Common myeloid progenitor, CD34-positive (primary cell): ENCODE results near the gene RAB27A.
A peak's percentile ranks its signal among the peaks of the same experiment; 100 is the strongest.

Experiments
- CTCF ChIA-PET: fragments of 350-600 bp; sonication (Branson Sonifier 250); formaldehyde crosslinking; loops from one replicate; lab custom pipeline; 2021; ENCODE audit warnings: antibody characterized with exemption; lab: Charles Lee
- POLR2A ChIA-PET: fragments of 350-600 bp; sonication (Branson Sonifier 250); formaldehyde crosslinking; loops from one replicate; lab custom pipeline; 2021; ENCODE audit warnings: antibody characterized with exemption; lab: Charles Lee
- DNase-seq, 3 donors: peaks; one replicate each; pipeline versions ENCODE4 v3.0.0 to v3.0.0-alpha.2; 2013
- H3K27ac ChIP-seq, 2 experiments: 1 replicate in 1 of 2; 2 replicates in 1 of 2; pipeline ENCODE4 v1.7.0; 2013; ENCODE audit warnings: inconsistent platforms in 2 of 2, low read length in 2 of 2, mild to moderate bottlenecking in 2 of 2, low read depth in 1 of 2, moderate library complexity in 1 of 2; ENCODE audit not compliant: severe bottlenecking in 2 of 2, insufficient read depth in 1 of 2, poor library complexity in 1 of 2
- H3K27me3 ChIP-seq, 5 experiments: replicated peaks in 2 of 5; 1 replicate in 3 of 5; 2 replicates in 2 of 5; pipeline versions ENCODE4 v1.6.1 to v1.7.0; 2013; ENCODE audit warnings: low read length in 4 of 5, mild to moderate bottlenecking in 2 of 5, moderate library complexity in 2 of 5, inconsistent platforms in 1 of 5; ENCODE audit not compliant: insufficient read depth in 5 of 5, control insufficient read depth in 4 of 5
- H3K36me3 ChIP-seq, 4 experiments: 1 replicate in 2 of 4; 2 replicates in 2 of 4; pipeline versions ENCODE4 v1.6.1 to v1.7.0; 2013; ENCODE audit warnings: low read length in 3 of 4, control low read depth in 1 of 4, mild to moderate bottlenecking in 1 of 4; ENCODE audit not compliant: control insufficient read depth in 4 of 4, insufficient read depth in 4 of 4
- H3K4me1 ChIP-seq, 4 experiments: 1 replicate in 3 of 4; 2 replicates in 1 of 4; pipeline versions ENCODE4 v1.6.1 to v1.7.1; 2013; ENCODE audit warnings: low read length in 3 of 4, mild to moderate bottlenecking in 3 of 4, control low read depth in 1 of 4, inconsistent platforms in 1 of 4, moderate library complexity in 1 of 4; ENCODE audit not compliant: control insufficient read depth in 4 of 4, insufficient read depth in 4 of 4; ENCODE audit errors: control extremely low read depth in 1 of 4
- H3K4me3 ChIP-seq, 7 experiments: 1 replicate in 4 of 7; 2 replicates in 3 of 7; pipeline versions ENCODE4 v1.5.1 to v1.7.0; 2013; ENCODE audit warnings: mild to moderate bottlenecking in 7 of 7, low read length in 6 of 7, moderate library complexity in 6 of 7, inconsistent platforms in 2 of 7, low read depth in 2 of 7, control low read depth in 1 of 7; ENCODE audit not compliant: insufficient read depth in 4 of 7, control insufficient read depth in 1 of 7; ENCODE audit errors: extremely low read depth in 1 of 7
- H3K9me3 ChIP-seq, 5 experiments: 1 replicate in 4 of 5; 2 replicates in 1 of 5; pipeline versions ENCODE4 v1.6.1 to v1.7.1; 2013; ENCODE audit warnings: low read length in 4 of 5, mild to moderate bottlenecking in 2 of 5, inconsistent platforms in 1 of 5, low read depth in 1 of 5, moderate library complexity in 1 of 5; ENCODE audit not compliant: control insufficient read depth in 4 of 5, insufficient read depth in 2 of 5; ENCODE audit errors: control extremely low read depth in 1 of 5
- WGBS: methylation state at CpG from one replicate; pipeline ENCODE4 v1.1.5; 2013; ENCODE audit not compliant: insufficient coverage; 5-methylcytosine and 5-hydroxymethylcytosine counted together

Gene RAB27A

DNA sequence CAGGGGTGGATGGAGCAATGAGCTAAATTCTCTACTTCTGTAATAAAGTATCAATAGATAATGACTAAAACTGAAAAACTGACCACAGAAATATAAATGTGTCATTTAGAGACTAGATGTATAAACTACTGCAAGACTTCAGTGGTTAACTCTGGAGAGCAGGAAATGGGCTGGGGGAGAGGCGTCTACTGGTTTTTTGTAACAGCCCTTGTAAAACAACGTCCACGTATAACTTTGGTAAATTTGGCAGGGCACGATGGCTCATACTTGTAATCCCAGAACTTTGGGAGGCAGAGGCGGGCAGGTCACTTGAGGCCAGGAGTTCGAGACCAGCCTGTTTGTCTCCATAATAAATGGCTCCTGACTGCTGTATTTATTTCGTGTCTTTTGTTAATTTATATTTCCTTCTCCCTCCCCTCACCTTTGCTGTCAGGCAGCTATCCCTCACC, 12.5 kb downstream of the RAB27A start:
- peak; percentile 57 to 94 (median 91) for DNase-seq
- CTCF ChIA-PET, result interaction anchor here (1.0 to 1.5 kb wide), 2 partner anchors 58 to 162 kb away, joined by 4 to 6 read pairs; no protein-coding TSS in a partner anchor
- peaks cover 32 to 53% (median 39%) of the 10 kb centered on the region in 4 experiments for H3K4me1 ChIP-seq

DNA sequence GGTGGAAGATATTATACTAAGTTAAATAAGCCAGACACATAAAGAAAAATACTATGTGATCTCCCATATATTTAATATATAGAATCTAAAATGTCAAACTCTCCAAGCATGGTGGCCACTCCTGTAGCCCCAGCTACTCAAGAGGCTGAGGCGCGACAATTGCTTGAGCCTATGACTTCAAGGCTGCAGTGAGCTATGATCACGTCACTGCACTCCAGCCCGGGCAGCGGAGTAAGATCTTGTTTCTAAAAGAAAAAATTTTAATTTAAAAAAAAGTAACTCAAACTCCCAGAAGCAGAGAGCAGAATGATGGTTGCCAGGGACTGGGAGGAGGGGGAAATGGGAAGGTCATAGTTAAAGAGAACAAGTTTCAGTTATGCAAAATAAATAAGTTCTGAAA, 13.3 kb downstream of the RAB27A start:
- CTCF ChIA-PET, result interaction anchor here (0.9 to 1.5 kb wide), 5 partner anchors 10 to 163 kb away, joined by 4 to 6 read pairs (median 5); no protein-coding TSS in a partner anchor
- H3K27me3 ChIP-seq, result no peaks in the 10 kb centered on the region
- no peak overlapping the region for H3K4me3 ChIP-seq
- H3K9me3 ChIP-seq, result no peaks in the 10 kb centered on the region
- no peak for DNase-seq
- POLR2A ChIA-PET, result interaction anchor here (1.2 kb wide), 1 partner anchor 9 kb away, joined by 4 read pairs; no protein-coding TSS in a partner anchor
- H3K36me3 ChIP-seq, result no peaks in the 10 kb centered on the region
- peaks cover 28 to 45% (median 34%) of the 10 kb centered on the region in 4 experiments for H3K4me1 ChIP-seq
- 100% methylated on average over 2 of the region's 5 CpGs for WGBS
- H3K27ac ChIP-seq, result no peak overlapping the region

More for the DNA sequence above, 12.5 kb downstream of the RAB27A start:
- POLR2A ChIA-PET, result interaction anchor here (0.7 to 1.2 kb wide), 2 partner anchors 8 to 10 kb away, joined by 3 to 4 read pairs; no protein-coding TSS in a partner anchor
- Histone ChIP-seq H3K9me3 (no peaks in the 10 kb centered on the region), H3K36me3 (no peaks in the 10 kb centered on the region), H3K27me3 (no peaks in the 10 kb centered on the region), H3K27ac (peak overlapping the region in 1 of 2 experiments; percentile 17), H3K4me3 (peak overlapping the region in 2 of 7 experiments; percentile 5 to 55)
- WGBS, result 0% methylated on average over 4 of the region's 7 CpGs

DNA sequence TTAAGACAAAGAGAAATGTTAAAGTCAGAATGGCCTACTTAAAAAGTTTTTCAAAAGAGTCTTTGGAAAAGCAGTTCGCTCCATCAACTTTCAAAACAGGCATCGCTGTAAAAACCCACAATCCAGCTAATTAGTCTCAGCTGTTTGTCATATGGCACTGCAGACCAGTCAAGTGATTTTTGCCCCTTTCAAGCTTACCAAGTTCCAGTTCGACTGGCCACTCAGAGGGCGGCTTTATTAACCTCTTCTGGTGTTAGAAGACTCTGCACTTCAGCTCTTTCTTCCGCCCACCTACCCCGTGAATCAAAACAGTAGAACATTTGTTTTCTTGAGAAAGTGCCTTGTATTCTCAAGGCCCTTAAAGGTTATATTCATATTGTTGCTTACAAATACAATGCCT, 19.3 kb downstream of the RAB27A start:
- 95% methylated on average over 4 of the region's 6 CpGs for WGBS
- ChIA-PET CTCF (interaction anchor here (0.8 to 2.8 kb wide), 2 partner anchors 11 to 38 kb away, joined by 3 to 10 read pairs; no protein-coding TSS in a partner anchor), POLR2A (interaction anchor here (2.3 kb wide), 1 partner anchor 20 kb away, joined by 5 read pairs; no protein-coding TSS in a partner anchor)
- peaks cover 15 to 51% (median 26%) of the 10 kb centered on the region in 4 experiments for H3K4me1 ChIP-seq
- DNase-seq, result no peak
- H3K36me3 ChIP-seq, result peaks cover 0 to 11% (median 2%) of the 10 kb centered on the region in 4 experiments
- no peak overlapping the region for H3K4me3 ChIP-seq
- H3K27me3 ChIP-seq, result no peaks in the 10 kb centered on the region
- no peak overlapping the region for H3K27ac ChIP-seq
- no peaks in the 10 kb centered on the region for H3K9me3 ChIP-seq

DNA sequence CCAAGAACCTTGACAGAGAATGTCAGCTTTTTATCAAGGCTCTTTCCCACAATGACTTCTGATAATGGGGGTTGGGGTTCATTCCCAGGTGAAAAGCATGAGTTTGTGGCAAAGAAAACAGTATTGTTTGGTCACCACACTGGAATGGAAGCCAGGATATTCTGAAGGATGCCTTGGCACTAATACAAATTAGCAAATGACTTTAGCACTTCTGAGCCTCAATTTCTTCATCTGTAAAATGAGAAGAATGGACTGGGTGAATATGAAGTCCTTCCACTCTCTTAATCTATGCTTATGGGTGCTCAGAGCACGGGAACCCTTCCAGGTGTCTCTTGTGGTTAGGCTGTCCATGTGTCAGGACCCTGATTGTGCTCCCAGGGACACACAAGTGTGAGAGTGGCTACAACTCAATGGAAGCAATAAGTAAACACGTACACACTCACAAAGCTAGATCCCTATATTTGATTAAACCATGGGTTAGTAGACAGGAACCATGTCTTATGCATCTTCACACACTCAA, 21.4 kb downstream of the RAB27A start:
- peak overlapping the region in 1 of 7 experiments; percentile 60 for H3K4me3 ChIP-seq

DNA sequence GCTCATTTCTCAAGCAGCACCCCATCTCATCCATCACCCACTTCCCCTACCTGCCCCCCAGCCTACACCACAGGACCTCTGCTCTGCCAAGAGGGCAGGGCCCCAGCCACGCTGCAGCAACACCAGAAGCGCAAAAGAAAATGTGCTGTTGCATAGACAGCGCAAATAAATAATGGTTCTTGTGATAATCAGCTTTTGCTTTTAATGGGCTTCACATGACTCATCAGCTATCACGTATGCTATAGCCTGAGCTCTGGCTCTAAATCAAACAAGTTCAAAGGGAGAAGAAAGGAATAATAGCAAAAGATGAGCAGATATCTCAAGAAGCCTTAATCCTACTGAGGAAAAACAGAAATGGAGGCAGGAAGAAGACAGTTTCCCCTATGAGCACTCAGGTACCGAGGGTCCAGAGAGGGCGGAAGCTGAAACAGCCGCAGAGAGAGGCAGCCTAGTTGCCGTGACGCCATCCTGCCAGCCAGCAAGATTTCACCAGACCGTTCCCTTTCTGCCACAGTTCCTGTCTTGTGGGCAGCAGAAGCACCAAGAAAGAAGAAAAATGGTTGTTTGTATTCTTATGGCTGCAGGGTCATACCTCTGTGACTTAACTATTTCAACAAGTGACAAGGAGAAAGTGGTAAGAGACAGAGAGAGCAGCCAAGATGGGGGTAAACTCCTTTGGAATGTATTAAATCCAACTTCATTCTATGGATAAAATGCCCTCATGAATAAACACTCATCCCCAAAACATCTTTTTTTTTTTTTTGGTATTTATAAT, 22.0 kb downstream of the RAB27A start:
- peak; percentile 79 to 94 (median 92) for DNase-seq
- Histone ChIP-seq H3K36me3 (peaks cover 0 to 14% (median 2%) of the 10 kb centered on the region in 4 experiments), H3K27ac (peak overlapping the region; percentile 76 to 85), H3K4me1 (peaks cover 15 to 51% (median 26%) of the 10 kb centered on the region in 4 experiments), H3K9me3 (no peaks in the 10 kb centered on the region), H3K4me3 (peak overlapping the region in 6 of 7 experiments; percentile 30 to 60 (median 54)), H3K27me3 (no peaks in the 10 kb centered on the region)
- WGBS, result 0% methylated on average over 5 of the region's 10 CpGs
- ChIA-PET POLR2A (interaction anchor here (1.3 kb wide), 2 partner anchors 9 to 17 kb away, joined by 3 to 4 read pairs; no protein-coding TSS in a partner anchor), CTCF (interaction anchor here (1.0 to 2.5 kb wide), 5 partner anchors 15 to 49 kb away, joined by 3 to 10 read pairs (median 6); no protein-coding TSS in a partner anchor)

More for the DNA sequence above, 21.4 kb downstream of the RAB27A start:
- Histone ChIP-seq H3K9me3 (no peaks in the 10 kb centered on the region), H3K27me3 (no peaks in the 10 kb centered on the region), H3K4me1 (peaks cover 15 to 51% (median 26%) of the 10 kb centered on the region in 4 experiments), H3K27ac (peak overlapping the region; percentile 76 to 85), H3K36me3 (peaks cover 0 to 14% (median 2%) of the 10 kb centered on the region in 4 experiments)
- DNase-seq, result no peak
- ChIA-PET POLR2A (interaction anchor here (0.5 to 2.3 kb wide), 3 partner anchors 8 to 37 kb away, joined by 3 to 5 read pairs (median 4); no protein-coding TSS in a partner anchor), CTCF (interaction anchor here (1.1 to 2.5 kb wide), 3 partner anchors 22 to 49 kb away, joined by 3 to 6 read pairs (median 4); no protein-coding TSS in a partner anchor)
- WGBS, result 83% methylated on average over 2 of the region's 2 CpGs

DNA sequence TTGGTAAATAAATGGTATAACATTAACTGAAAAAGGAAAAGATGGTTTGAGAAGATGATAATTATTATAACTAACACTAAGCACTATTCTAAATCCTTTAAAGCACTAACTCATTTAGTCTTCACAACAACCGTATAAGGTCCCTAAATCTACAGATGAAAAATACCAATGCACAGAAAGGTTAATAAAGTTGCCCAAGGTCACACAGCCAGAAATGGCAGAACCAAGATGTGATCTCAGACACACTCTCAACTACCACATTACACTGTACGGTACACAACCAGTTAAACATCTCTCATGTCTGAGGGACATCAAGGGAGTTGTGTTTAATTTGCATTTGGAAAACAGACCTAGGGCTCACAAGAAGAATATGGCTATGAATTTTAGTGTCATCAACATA, 23.1 kb downstream of the RAB27A start:
- Histone ChIP-seq H3K27me3 (no peaks in the 10 kb centered on the region), H3K9me3 (no peaks in the 10 kb centered on the region), H3K27ac (peak overlapping the region in 1 of 2 experiments; percentile 85), H3K36me3 (peaks cover 0 to 14% (median 2%) of the 10 kb centered on the region in 4 experiments), H3K4me1 (peaks cover 15 to 51% (median 26%) of the 10 kb centered on the region in 4 experiments), H3K4me3 (peak overlapping the region in 1 of 7 experiments; percentile 56)
- ChIA-PET POLR2A (interaction anchor here (1.3 kb wide), 2 partner anchors 10 to 16 kb away, joined by 3 to 4 read pairs; no protein-coding TSS in a partner anchor), CTCF (interaction anchor here (1.3 to 2.5 kb wide), 4 partner anchors 15 to 48 kb away, joined by 3 to 10 read pairs (median 5); no protein-coding TSS in a partner anchor)
- WGBS, result 83% methylated on average over 1 of the region's 2 CpGs
- DNase-seq, result no peak
